Left kidney (tissue), 2 donors: ENCODE results near the gene DAPK3. TPM values are rescaled to one million over a fixed set of nuclear protein-coding genes. Genes with fewer than 3 reads are reported as not detected.
A peak's percentile ranks its signal among the peaks of the same experiment; 100 is the strongest.
"Not testable (repeated sequence)": the region's sequence is repeated elsewhere in the genome, so short reads cannot be mapped to it uniquely, and the experiment has no call there.

Source experiments
- DNase-seq: peaks from one replicate; pipeline ENCODE4 v3.0.0-alpha.2; 2013
- polyA plus RNA-seq: library from polyadenylated mRNA; unstranded; fragments of 120-200 nt; gene quantifications from one replicate; pipeline ENCODE4 v1.2.1, GENCODE V29; 2013; ENCODE audit not compliant: insufficient read length

The DAPK3 gene
- polyA plus RNA-seq, 1 donor: 34.6 TPM

DNA sequence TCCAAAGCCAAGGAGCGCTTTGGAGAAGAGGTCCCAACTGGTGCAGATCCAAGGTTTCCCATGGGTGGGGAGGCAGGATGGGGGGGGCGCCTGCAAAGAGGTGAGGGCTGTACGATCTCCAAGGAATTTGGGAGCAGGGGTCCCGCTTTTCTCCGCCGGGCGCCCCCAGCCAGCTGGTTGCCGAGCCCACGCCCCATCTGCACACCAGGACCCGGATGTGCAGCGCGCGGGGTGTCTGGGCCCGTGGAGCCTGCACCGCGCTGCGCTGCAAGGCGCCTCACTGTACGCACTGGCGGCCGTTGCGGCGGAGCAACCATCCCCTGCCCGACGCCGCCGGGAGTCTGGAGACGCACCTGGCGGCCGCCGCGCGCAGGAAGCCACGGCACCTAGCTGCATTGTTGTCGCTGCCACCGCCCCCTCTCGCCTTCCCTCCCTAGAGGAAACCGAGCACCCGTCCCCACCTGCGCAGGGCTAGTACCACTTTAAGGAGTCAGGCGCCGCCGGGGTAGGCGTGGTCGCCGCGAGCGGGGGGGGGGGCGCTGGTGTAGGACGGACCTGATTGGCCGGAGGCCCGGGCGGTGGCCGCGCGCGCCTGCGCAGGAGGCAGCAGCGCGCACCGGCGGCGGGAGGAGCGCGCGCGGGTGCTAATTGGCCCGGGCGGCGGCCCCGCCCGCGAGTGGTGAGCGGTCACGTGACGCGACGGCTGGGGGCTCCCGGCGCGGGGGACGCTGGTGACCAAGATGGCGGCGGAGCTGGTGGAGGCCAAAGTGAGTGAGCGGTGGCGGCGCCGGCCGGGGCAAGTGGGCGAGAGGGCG is 36.3 kb upstream of the DAPK3 start, which contains the start of gene PIAS4:
TSS of gene PIAS4 (plus strand) at position 716 of the 815 bp plus-strand sequence. CDS start at position 741, 25 bp downstream.
- peak; percentile 97 for DNase-seq

DNA sequence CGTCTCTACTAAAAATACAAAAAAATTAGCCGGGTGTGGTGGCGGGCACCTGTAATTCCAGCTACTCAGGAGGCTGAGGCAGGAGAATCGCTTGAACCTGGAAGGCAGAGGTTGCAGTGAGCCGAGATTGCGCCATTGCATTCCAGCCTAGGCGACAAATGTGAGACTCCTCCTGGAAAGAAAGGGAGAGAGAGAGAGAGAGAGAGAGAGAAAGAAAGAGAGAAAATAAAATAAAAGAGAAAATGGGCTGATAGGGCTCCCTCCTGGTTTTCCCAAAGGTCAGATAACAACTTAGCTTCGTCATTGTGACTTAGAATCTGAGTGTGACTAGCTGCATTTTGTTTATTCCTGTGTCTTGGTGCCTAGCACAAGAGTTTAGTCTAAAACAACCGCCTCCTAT is 34.5 kb upstream of the DAPK3 start:
- DNase-seq: not testable (repeated sequence)

DNA sequence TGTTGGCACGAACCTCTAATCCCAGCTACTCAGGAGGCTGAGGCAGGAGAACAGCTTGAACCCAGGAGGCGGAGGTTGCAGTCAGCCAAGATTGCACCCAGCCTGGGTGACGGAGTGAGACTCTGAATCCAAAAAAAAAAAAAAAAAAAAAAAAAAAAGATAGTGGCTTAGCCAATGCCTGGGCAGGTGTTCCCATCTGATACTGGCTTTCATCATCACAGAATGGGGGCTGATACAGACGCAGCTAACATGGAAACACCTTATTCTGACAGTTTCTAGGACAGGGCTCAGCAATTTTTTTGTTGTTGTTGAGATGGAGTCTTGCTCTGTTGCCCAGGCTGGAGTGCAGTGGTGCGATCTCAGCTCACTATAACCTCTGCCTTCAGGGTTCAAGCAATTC is 29.9 kb upstream of the DAPK3 start:
- DNase-seq: not testable (repeated sequence)

DNA sequence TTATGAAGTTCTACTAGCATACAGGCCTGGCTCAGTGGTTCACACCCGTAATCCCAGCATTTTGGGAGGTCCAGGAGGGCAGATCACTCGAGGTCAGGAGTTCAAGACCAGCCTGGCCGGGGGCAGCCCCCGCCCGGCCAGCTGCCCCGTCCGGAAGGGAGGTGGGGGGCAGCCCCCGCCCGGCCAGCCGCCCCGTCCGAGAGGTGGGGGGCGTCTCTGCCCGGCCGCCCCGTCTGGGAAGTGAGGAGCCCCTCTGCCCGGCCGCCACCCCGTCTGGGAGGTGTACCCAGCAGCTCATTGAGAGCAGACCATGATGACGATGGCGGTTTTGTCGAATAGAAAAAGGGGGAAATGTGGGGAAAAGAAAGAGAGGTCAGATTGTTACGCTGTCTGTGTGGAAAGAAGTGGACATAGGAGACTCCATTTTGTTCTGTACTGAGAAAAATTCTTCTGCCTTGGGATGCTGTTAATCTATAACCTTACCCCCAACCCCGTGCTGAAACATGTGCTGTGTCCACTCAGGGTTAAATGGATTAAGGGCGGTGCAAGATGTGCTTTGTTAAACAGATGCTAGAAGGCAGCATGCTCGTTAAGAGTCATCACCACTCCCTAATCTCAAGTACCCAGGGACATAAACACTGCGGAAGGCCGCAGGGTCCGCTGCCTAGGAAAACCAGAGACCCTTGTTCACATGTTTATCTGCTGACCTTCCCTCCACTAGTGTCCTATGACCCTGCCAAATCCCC is 27.9 kb upstream of the DAPK3 start:
- DNase-seq: not testable (repeated sequence)

DNA sequence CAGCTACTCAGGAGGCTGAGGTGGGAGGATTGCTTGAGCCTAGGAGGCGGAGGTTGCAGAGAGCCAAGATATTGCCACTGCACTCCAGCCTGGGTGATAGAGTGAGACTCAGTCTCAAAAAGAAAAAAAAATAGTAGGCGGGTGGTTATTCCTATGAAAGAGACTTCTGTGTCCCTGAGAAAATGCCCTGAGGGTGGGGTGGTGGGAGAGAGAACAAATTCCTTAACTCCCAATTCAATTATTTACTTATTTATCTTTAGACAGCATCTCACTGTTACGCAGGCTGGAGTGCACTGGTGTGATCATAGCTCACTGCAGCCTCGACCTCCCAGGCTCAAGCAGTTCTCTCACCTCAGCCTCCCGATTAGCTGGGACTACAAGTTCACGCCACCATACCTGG is 24.7 kb upstream of the DAPK3 start:
- DNase-seq: no peak

DNA sequence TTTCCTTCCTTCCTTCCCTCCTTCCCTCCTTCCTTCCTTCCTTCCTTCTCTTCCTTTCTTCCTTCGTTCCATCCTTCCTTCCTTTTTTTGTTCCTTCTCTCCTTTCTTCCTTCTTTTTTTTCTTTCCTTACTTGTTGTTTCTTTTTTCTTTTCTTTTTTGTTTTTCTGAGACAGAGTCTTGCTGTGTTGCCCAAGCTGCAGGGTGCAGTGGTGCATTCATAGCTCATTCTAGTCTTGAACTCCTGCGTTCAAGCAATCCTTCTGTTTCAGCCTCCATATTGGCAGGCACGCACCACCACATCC is 19.9 kb upstream of the DAPK3 start:
- no peak for DNase-seq

DNA sequence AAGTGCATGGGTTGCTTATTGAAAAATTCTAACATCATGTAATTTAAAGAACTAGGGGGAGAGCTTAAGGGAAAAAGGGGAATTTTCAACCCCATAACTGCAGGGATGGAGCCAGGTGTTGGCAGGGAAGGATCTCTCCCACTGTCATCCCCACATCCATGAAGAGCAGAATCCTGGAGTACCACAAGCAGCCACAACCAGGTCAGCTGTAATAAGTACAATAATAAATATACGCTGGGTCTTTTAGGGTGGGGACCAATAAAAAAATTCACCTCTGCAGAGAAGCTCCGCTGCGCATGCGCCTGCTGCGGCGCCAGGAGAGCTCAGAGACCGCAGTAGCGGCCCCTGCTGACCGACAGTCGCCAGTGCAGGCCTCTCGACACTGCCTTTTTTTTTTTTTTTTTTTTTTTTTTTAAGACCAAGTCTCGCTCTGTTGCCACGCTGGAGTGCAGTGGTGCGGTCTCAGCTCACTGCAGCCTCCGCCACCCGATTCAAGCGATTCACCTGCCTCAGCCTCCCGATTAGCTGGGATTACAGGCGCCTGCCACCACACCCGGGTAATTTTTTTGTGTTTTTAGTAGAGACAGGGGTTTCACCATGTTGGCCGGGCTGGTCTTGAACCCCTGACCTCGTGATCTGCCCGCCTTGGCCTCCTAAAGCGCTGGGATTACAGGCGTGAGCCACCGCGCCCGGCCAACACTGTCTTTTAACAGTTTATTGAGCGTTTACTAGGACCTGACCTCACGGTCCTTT is 16.9 kb upstream of the DAPK3 start:
- DNase-seq: peak; percentile 79

DNA sequence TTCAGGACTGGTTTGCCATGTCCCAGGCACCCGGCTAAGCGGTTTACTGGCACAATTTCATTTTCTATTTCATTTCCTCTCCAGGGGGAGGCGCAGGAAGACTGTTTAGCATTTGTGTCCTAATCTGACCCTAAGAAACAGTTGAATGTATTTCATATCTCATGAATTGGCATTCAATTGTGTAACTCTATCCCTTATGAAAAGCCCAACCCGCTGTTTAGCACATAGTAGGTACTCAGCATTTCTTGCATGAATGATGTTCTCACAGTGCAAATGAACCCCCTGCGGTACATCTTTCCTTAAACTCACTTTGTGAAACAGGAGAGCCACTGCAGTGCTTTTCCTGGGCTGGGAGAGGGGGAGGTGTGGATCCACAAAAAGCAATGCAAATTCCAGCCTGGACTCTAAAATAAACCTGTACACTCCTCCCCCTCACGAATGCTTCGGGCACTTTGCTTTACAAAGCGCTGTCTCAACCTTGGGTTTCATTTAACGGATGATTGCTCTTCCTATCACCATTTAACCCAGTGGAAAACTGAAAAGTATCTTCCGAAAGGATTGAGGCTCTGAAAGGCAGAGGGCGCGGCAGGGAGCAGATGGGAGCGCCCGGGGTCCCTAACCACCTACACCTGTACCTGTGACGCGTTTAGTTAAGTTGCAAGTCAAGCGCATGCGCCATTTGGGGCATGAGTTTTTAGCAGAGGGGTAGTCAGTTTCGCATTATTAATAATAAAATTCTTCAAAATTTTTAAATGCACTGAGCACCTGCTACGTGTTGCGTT is 15.6 kb upstream of the DAPK3 start:
- peak; percentile 78 for DNase-seq

DNA sequence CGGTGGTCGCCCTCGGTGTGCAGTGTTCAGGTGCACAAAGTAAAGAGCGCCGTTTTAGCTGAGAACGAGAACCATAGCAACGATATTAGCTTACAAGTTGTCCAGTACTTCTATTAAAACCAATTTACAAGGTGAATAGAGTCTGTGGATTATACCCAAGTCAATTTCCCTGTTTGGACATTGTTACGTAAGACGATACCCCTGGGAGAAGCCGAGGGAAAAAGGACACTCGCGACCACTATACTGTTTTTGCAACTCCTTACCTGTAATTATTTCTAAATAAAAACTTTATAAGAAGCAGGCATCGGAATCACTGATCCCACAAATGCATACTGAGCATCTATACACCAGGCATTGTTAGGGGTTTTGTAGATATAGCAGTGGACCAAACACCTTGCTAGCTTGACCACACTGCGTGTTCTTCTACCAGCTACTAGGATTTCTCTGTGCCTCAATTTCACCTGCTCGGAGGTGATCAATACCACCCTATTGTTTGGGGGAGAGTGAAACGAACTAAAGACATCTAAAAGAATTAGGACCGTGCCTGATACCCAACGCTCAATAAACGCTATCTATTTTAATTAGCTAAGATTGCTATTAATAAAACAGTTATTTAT is 14.9 kb upstream of the DAPK3 start:
- DNase-seq: no peak

DNA sequence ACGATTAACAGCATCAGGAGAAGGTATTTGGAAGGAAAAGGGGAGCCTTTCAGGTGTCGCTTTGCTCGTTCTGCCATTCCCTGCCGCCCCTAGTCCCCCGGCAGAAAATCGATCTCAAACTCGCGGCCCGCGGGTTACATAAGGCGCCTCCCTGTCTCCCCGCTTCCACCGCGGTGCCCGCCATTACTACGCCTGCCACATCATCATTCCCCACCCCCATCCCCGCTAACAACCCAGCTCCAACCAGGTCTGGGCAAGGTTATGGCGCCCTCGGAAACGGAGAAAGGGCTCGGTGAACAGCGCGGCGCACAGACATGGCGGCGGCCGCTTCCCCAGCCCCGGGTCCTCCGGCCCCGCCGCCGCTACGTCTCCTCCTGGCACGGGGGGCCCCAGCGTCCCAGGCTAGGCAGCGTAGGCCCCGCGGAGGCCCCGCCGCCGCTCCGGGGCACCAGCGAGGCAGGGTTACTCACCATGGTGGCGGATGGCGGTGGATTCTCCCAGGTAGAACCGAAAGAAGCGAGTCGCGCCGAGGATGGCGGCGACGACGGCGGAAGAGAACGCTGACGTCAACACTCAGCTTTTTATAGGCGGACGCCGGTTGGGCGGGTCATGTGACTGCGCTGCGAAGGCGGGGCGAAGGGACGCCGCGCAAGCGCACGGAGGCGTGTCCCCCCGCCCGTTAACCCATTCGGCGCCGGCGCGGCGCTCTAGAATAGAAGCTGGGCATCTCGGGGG is 14.2 kb upstream of the DAPK3 start, which contains the start of gene EEF2:
TSS of gene EEF2 (minus strand) at position 556 of the 735 bp plus-strand sequence. CDS start at position 473, 83 bp downstream.
- DNase-seq: peak; percentile 89

DNA sequence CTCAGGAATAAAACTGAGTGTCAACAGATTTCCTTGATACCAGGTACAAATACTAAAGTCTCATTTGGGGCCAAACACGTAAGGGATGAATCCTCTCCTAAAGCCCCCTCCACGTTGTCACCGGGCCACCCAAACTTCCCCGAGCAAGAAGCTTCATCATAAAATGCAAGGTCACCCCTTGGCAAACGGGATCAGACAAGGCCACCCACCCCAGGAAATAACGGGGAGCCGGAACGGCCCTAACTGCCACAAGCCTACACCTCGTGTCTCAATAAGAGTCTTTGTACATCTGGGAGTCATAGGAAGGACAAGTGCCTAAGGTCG is 13.6 kb upstream of the DAPK3 start:
- no peak for DNase-seq

DNA sequence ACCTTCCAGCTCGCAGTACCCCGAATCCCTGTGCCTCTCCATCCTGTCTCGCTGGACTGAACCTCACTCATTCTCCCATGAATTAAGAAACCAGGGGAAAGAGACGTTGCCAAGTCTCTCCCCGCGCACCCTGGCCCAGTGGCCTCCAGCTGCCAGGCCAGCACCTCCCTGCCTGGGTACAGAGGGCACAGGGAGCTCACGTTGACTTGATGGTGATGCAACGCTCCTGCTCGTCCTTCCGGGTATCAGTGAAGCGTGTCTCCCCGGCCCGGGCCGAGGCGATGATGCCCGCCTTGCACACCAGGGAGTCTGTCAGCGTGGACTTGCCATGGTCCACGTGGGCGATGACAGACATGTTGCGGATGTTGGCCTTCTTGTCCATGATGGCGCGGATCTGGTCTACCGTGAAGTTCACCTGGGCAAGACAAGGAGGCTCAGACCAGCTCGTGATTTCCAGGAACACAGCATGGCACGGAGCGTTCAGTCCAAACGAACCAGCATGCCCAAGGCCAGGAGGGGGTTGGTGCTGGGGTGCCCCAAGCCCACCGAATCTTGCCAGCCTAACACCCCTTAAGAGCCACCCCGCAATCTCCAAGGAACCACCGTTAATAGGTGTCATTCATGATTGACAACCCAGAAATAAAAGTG is 13.2 kb upstream of the DAPK3 start:
- DNase-seq: no peak

DNA sequence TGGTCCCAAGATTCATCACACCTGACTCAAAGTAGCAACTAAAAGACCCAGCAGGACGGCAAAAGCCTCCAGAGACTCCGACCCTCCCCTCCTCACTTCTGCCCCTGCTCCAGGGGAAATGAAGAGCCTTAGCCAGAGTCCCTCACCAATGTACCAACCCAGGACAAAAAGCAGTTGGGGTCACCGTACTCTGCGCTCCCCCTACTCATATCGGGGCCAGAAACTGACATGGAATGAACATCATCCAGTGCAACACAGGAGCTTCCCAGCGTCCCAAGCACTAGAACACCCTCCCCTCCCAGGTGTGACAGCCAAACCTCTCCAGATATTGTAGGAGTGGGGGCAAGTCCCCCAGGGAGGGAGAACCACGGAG is 12.6 kb upstream of the DAPK3 start:
- DNase-seq: no peak

DNA sequence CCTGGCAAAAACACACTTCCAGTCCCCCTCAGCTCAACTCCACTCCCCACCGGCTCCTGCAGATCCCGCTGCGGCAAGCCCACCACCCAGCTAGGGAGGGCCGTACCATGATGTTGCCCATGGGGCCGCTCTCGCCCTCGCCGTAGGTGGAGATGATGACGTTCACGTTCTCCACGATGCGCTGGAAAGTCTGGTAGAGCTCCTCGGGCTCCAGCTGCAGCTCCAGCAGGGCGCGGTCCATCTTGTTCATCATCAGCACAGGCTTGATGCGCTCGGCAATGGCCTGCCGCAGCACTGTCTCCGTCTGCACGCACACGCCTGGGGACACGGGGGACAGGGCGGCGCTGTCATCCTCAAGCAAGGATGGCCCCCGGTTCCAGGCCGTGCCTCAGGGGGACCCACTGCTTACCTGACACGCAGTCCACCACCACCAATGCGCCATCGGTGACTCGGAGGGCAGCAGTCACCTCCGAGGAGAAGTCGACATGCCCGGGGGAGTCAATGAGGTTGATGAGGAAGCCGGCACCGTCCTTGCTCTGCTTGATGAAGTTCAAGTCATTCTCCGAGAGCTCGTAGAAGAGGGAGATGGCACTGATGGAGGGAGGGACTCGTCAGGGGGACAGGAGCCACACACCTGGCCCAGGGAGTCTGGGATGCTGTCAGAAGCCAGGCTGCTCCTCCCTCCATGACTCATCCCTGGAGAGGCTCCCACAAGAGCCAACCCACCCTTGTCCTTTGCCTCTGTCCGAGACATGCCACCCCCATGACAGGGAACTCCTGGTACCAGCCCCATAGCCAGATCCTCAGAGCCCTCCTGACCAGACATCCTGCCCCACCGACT is 12.0 kb upstream of the DAPK3 start:
- DNase-seq: no peak

DNA sequence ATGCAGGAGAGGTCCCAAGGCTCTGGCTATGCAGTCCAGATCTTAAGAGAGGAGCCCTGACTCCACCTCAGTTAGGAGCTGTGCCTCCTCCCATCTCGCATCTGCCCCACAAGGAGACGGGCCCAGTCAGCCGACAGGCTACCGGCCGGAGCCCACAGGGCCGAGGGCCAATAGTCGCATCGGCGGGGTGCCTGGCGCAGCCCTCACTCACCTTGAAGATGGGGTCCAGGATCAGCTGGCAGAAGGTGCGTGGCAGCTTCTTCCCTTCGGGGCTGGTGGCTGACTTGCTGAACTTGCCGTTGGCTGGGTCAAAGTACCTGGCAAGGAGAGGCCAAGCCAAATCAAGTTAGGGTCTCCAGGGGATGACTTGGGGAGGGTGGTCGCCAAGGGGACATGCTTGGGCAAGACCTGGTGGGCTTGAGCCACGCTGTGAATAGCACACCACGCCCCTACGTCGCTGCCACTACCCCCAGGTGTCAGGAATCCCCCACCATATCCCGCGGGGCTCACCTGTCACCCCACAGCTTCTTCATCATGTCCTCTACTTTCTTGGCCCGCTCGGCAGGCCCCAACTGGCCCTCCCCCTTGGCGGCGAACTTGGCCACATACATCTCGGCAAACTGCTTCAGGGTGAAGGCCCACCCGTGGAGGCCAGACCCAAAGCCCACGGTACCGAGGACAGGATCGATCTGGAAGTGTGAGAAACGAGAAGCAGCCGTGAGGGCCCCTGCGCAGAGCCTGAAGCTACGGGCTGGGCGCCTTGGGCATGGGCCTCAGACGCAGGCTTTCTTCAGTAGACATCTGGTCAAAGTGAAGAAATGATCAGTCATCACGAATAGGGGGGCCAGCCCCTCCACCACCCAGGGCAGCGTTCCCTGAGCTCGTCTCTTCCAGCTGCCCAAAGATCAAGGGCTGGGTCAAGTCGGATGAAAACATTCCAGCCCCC is 11.1 kb upstream of the DAPK3 start:
- no peak for DNase-seq

DNA sequence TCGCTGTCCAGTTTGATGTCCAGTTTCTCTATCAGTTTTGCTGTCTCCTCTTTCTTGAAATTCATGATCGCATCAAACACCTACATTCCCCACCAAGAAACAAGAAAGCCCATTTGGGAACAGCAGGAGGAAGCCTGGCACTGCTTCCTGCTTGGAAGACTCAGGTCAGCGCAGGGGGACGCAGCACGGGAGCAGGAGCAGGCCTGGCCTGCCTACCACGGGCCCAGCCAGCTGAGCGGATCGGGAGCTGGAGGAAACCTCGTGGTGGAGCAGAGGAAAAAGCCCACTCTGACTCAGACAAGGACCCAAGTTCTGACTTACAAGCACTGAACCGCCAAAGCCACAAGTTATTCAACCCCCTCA is 10.5 kb upstream of the DAPK3 start:
- no peak for DNase-seq

DNA sequence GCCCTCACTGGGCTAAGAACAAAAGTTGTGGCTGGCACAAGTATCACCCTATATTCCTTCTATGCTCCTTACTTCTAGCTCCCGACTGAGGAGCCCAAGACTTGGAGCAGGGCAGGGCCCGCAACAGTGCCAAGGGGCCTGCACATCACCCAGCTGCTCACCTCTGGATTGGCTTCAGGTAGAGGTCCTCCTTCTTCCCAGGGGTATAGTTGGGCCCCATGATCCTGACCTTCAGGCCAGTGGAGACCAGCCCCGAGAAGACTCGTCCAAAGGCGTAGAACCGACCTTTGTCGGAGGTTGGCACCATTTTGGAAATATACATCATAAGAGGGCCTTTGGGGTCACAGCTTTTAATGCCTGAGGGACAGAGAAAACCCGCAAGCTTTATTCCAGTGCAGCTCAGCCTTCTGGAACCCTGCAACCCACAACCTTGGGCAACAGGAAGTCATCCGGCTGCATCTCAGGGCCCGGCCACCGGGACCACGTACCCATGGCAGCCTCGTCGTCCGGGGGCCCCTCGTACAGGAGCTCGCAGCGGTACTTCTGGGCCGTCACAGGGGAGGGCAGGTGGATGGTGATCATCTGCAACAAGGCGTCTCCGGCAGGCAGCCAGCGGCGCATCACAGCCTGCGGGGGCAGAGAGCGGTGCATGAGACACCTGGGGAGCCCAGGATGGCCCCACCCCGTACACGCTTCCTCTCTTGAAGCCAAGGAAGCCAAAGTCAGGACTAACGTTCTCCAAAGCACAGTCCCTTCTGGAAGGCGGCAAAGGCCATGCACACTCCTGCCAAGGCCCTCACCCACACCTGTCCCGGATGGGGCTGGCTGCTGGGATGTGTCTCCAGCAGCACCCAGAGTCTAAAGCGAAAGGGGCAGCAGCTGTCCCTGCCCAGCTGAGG is 9.7 kb upstream of the DAPK3 start:
- no peak for DNase-seq
